Activated CD8-positive, alpha-beta memory T cell treated with anti-CD3 and anti-CD28 coated beads, Interleukin-2, amount 50 U/mL, for 24 hours (primary cell): ENCODE measurements around the gene MFGE8.
"Not testable (repeated sequence)": the region's sequence is repeated elsewhere in the genome, so short reads cannot be mapped to it uniquely, and the experiment has no call there.

Experiments
- DNase-seq: peaks from one replicate; pipeline ENCODE4 v3.0.0-alpha.2; 2020; ENCODE audit errors: extremely low read depth

Gene MFGE8

GRCh38 chr15:88913017-88913849 lies at the start of gene MFGE8:
MFGE8 (minus strand) TSS chr15:88913379; CDS start chr15:88913319, 60 bp downstream.
- DNase-seq: peak; percentile 40

- no peak for DNase-seq
Observed at GRCh38 chr15:88959445-88959844, 46.3 kb upstream of the MFGE8 start.

GRCh38 chr15:88956906-88957305 lies 43.7 kb upstream of the MFGE8 start:
- DNase-seq: no peak

- DNase-seq: no peak
Observed at GRCh38 chr15:88956263-88956662, 43.1 kb upstream of the MFGE8 start.

- no peak for DNase-seq
Observed at GRCh38 chr15:88954431-88955277, 41.5 kb upstream of the MFGE8 start.

GRCh38 chr15:88950600-88951160 lies 37.5 kb upstream of the MFGE8 start:
- no peak for DNase-seq

GRCh38 chr15:88949734-88950400 lies 36.7 kb upstream of the MFGE8 start:
- no peak for DNase-seq

GRCh38 chr15:88940110-88940675 lies 27.0 kb upstream of the MFGE8 start:
- DNase-seq: no peak

GRCh38 chr15:88939486-88939806 lies 26.3 kb upstream of the MFGE8 start:
- no peak for DNase-seq

- no peak for DNase-seq
Observed at GRCh38 chr15:88938802-88939485, 25.8 kb upstream of the MFGE8 start.

GRCh38 chr15:88934449-88934848 lies 21.3 kb upstream of the MFGE8 start:
- DNase-seq: not testable (repeated sequence)

- no peak for DNase-seq
Observed at GRCh38 chr15:88932875-88933330, 19.7 kb upstream of the MFGE8 start.

GRCh38 chr15:88932271-88932874 lies 19.2 kb upstream of the MFGE8 start:
- no peak for DNase-seq

GRCh38 chr15:88930579-88930978 lies 17.4 kb upstream of the MFGE8 start:
- DNase-seq: no peak

- not testable (repeated sequence) for DNase-seq
Observed at GRCh38 chr15:88929358-88930098, 16.3 kb upstream of the MFGE8 start.

GRCh38 chr15:88928192-88928591 lies 15.0 kb upstream of the MFGE8 start:
- not testable (repeated sequence) for DNase-seq

GRCh38 chr15:88925648-88926047 lies 12.5 kb upstream of the MFGE8 start:
- DNase-seq: not testable (repeated sequence)

- not testable (repeated sequence) for DNase-seq
Observed at GRCh38 chr15:88920892-88921435, 7.8 kb upstream of the MFGE8 start.

GRCh38 chr15:88920186-88920891 lies 7.2 kb upstream of the MFGE8 start:
- no peak for DNase-seq
